HepG2 (cell line): ENCODE results near the gene NCS1.

ENCODE experiments used
- CBFB ChIP-seq: sonication (generic); formaldehyde crosslinking; IDR thresholded peaks from 2 replicates; pipeline ENCODE4 v1.4.0; 2020; ENCODE audit warnings: missing genetic modification reagents
- CTCF ChIP-seq: sonication (generic); formaldehyde crosslinking; IDR thresholded peaks from 2 replicates; pipeline ENCODE4 v1.5.0; 2020; ENCODE audit warnings: mild to moderate bottlenecking, missing genetic modification reagents, moderate library complexity
- KDM3A ChIP-seq: IDR thresholded peaks from 2 replicates; pipeline ENCODE4 v1.6.1; 2018; ENCODE audit warnings: low read depth, missing compliant biosample characterization
- MIXL1 ChIP-seq: IDR thresholded peaks from 2 replicates; pipeline ENCODE4 v1.6.1; 2016
- NONO ChIP-seq, 2 experiments: fragments of 450-650 bp in 1 of 2; sonication (generic) in 1 of 2; formaldehyde crosslinking in 1 of 2; IDR thresholded peaks in 1 of 2; conservative IDR thresholded peaks in 1 of 2; 2 replicates each; pipeline versions ENCODE4 v1.6.1 to v1.8.0; 2017 to 2022; ENCODE audit warnings: mild to moderate bottlenecking in 1 of 2, missing genetic modification reagents in 1 of 2, moderate library complexity in 1 of 2
- PREB ChIP-seq: sonication (generic); formaldehyde crosslinking; IDR thresholded peaks from 2 replicates; pipeline ENCODE4 v1.4.0; 2020; ENCODE audit warnings: missing genetic modification reagents
- ZNF850 ChIP-seq: sonication (generic); formaldehyde crosslinking; conservative IDR thresholded peaks from 2 replicates; pipeline ENCODE4 v1.9.0; 2021; ENCODE audit warnings: mild to moderate bottlenecking, missing genetic modification reagents
- TF ChIP-seq, protein P1 (sequence below), 2 experiments: sonication (generic) in 1 of 2; formaldehyde crosslinking in 1 of 2; IDR thresholded peaks; 2 replicates each; pipeline versions ENCODE4 v1.4.0 to v1.6.1; 2018 to 2020; ENCODE audit warnings: missing genetic modification reagents in 2 of 2, borderline replicate concordance in 1 of 2, low read depth in 1 of 2, mild to moderate bottlenecking in 1 of 2, missing biosample characterization in 1 of 2

DNA sequence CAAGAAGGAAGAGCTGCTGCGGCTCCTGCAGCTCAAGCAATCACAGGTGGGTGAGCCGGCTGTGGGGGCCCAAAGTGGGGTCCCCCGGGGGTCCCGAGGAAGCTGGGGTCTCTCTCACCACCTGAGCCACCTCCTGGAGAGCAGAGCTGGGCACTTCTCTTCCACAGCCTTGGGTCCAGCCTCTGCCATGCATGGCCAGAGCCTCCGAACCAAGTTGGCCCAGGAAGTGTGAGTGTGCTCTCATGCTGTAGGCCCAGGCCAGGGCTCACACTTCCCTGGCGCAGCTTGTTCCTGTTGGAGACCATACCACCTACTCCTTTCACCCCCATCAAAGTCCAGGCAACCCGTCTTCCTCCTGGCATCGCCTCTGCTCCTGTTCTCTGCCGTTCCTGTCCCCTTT, 113.1 kb downstream of the NCS1 start:
- TF ChIP-seq CBFB (CRISPR knock-in tag) (no peak), NONO (IDR thresholded peaks at IDR 0.05) (no peak), NONO (CRISPR knock-in tag; conservative IDR thresholded peaks at IDR 0.05) (no peak), ZNF850 (CRISPR knock-in tag) (no peak), MIXL1 (no peak), PREB (CRISPR knock-in tag) (no peak), CTCF (no peak), KDM3A (CRISPR knock-in tag) (no peak)
- TF ChIP-seq, protein P1, sequence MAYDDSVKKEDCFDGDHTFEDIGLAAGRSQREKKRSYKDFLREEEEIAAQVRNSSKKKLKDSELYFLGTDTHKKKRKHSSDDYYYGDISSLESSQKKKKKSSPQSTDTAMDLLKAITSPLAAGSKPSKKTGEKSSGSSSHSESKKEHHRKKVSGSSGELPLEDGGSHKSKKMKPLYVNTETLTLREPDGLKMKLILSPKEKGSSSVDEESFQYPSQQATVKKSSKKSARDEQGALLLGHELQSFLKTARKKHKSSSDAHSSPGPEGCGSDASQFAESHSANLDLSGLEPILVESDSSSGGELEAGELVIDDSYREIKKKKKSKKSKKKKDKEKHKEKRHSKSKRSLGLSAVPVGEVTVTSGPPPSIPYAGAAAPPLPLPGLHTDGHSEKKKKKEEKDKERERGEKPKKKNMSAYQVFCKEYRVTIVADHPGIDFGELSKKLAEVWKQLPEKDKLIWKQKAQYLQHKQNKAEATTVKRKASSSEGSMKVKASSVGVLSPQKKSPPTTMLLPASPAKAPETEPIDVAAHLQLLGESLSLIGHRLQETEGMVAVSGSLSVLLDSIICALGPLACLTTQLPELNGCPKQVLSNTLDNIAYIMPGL (CRISPR knock-in tag; IDR thresholded peaks at IDR 0.05; ENCODE audit: borderline replicate concordance in 1 of 2, low read depth in 1 of 2), result no peak
